Glutamatergic neuron (in vitro differentiated cells): ENCODE data around the gene SV2B. TPM values are rescaled to one million over a fixed set of nuclear protein-coding genes. Genes with fewer than 3 reads are reported as not detected.

Experiments used
- DNase-seq: peaks from one replicate; pipeline ENCODE4 v3.0.0; 2022
- H3K27ac Mint-ChIP-seq: one replicate; pipeline ENCODE4 v1.8.0; 2020; ENCODE audit warnings: mild to moderate bottlenecking, mixed read lengths, inconsistent platforms; ENCODE audit not compliant: unreplicated experiment
- H3K27me3 Mint-ChIP-seq: one replicate; pipeline ENCODE4 v1.8.0; 2020; ENCODE audit warnings: mild to moderate bottlenecking, moderate library complexity, mixed read lengths, inconsistent platforms; ENCODE audit not compliant: unreplicated experiment
- H3K36me3 Mint-ChIP-seq: one replicate; pipeline ENCODE4 v1.8.0; 2020; ENCODE audit warnings: mild to moderate bottlenecking, mixed read lengths, inconsistent platforms; ENCODE audit not compliant: unreplicated experiment
- H3K4me1 Mint-ChIP-seq: one replicate; pipeline ENCODE4 v1.8.0; 2020; ENCODE audit warnings: mild to moderate bottlenecking, low read depth, mixed read lengths, inconsistent platforms; ENCODE audit not compliant: unreplicated experiment
- H3K4me3 Mint-ChIP-seq: one replicate; pipeline ENCODE4 v1.8.0; 2020; ENCODE audit warnings: mild to moderate bottlenecking, mixed read lengths, inconsistent platforms; ENCODE audit not compliant: unreplicated experiment
- H3K9me3 Mint-ChIP-seq: one replicate; pipeline ENCODE4 v1.8.0; 2020; ENCODE audit warnings: mild to moderate bottlenecking, moderate library complexity, mixed read lengths, inconsistent platforms; ENCODE audit not compliant: unreplicated experiment
- total RNA-seq: library from RNA; stranded (reverse); fragmentation: NEBNext Ultra II Directional; extraction: Animal tissue kit (Norgen Biotek cat#: 25700); gene quantifications from one replicate; pipeline ENCODE4 v1.2.1, GENCODE V29; 2021; ENCODE audit not compliant: unreplicated experiment
- TF ChIP-seq, protein P1 (sequence below): fragments of 200-600 bp; sonication (generic); IDR thresholded peaks from one replicate; pipeline ENCODE4 v1.5.0; 2021; ENCODE audit not compliant: partially characterized antibody, unreplicated experiment

The SV2B gene
- total RNA-seq, 1 donor from 2014 or later = 7.1 TPM

DNA sequence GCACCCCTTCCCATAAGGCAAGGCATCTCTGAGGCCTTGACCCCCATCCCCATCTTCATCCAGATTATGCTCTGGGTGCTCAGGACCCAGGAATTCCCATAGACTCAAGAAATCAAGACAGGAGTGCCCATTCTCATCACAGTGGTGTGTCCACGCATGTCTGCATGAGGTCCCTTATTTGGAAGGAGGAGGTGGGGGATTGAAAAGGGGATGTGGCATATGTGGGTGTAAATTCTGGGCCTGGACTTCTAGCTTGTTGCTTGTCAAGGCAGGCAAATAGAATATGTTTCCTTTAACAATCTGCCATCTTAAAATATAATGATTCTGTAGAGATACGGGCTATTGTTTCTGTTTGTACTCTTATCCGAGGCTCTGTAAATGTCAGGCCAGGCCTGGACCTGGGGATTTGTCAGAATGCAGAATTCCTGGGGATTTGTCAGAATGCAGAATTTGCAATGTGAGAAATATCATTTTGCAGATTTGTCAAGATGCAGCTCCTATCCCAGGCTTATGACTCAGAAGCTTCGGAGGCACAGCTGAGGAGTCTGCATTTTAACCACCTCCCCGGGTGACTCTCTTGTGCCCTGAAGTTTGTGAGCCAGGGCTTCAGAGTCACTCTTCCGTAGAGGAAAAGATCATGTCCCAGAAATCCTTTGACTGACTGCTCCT is 157.8 kb downstream of the SV2B start:
- Mint-ChIP-seq H3K36me3 (no peaks in the 10 kb centered on the region), H3K27ac (no peak overlapping the region)

DNA sequence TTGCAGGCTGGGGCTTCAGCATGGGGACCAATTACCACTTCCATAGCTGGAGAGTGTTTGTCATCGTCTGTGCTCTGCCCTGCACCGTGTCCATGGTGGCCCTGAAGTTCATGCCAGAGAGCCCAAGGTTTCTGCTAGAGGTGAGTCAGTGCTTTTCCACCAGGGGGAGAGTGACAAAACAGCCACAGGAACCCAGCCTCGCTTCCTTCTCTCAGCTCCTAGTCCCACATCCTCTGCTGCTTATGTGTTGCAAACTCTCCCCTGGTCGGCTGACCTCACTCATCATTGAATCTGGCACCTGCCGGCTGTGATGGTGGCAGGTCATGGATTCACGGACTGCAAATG is 158.3 kb downstream of the SV2B start:
- no peak for DNase-seq
- H3K27me3 Mint-ChIP-seq = peaks cover 2% of the 10 kb centered on the region
- H3K36me3 Mint-ChIP-seq = no peaks in the 10 kb centered on the region
- H3K27ac Mint-ChIP-seq = no peak overlapping the region
- H3K4me3 Mint-ChIP-seq = no peak overlapping the region
- no peaks in the 10 kb centered on the region for H3K9me3 Mint-ChIP-seq
- TF ChIP-seq, protein P1, sequence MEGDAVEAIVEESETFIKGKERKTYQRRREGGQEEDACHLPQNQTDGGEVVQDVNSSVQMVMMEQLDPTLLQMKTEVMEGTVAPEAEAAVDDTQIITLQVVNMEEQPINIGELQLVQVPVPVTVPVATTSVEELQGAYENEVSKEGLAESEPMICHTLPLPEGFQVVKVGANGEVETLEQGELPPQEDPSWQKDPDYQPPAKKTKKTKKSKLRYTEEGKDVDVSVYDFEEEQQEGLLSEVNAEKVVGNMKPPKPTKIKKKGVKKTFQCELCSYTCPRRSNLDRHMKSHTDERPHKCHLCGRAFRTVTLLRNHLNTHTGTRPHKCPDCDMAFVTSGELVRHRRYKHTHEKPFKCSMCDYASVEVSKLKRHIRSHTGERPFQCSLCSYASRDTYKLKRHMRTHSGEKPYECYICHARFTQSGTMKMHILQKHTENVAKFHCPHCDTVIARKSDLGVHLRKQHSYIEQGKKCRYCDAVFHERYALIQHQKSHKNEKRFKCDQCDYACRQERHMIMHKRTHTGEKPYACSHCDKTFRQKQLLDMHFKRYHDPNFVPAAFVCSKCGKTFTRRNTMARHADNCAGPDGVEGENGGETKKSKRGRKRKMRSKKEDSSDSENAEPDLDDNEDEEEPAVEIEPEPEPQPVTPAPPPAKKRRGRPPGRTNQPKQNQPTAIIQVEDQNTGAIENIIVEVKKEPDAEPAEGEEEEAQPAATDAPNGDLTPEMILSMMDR = no peak
- no peaks in the 10 kb centered on the region for H3K4me1 Mint-ChIP-seq

More for the DNA sequence above, 157.8 kb downstream of the SV2B start:
- DNase-seq = no peak
- Mint-ChIP-seq H3K4me1 (no peaks in the 10 kb centered on the region), H3K4me3 (no peak overlapping the region), H3K9me3 (no peaks in the 10 kb centered on the region), H3K27me3 (peaks cover 2% of the 10 kb centered on the region)
- TF ChIP-seq, protein P1 = no peak

DNA sequence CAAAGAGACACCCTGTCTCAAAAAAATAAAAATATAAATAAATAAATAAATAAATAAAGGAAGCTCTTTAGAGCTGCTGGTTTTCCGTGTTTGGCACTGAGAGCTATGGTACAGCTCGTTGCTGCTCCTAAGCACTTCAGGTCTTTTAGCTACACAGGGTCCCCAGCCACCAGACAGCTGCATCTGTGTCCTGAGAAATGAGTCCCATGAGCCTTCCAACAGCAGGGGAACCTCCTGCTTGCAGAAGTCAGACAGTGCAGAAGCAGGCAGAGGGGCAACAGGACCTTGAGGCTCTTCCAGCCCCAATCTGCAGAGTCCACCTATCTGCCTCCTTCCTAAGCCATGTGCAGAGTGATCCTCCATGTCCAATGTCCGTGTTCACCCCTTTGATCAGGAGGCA is 159.0 kb downstream of the SV2B start:
- DNase-seq = no peak
- Mint-ChIP-seq H3K4me1 (no peaks in the 10 kb centered on the region), H3K9me3 (no peaks in the 10 kb centered on the region), H3K27ac (no peak overlapping the region), H3K27me3 (peaks cover under 1% of the 10 kb centered on the region), H3K4me3 (no peak overlapping the region), H3K36me3 (no peaks in the 10 kb centered on the region)
- TF ChIP-seq, protein P1 = no peak

DNA sequence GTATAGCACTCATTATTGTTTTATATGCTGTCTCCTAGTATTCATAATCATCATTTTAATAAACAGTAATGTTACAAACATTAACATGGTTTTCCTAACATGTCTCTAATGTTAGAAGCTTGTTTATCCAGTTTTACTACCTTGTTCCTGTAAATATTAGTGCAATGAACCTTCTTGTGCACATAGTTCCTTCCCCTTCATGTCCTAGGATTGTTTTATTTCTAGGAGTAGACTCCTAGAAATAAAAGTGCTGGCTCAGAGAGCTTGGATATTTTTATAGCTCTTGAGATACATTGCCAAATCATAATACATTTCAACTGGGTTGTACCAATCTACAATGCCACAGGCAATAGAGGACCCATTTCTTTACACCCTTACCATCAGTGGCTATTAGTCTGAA is 161.3 kb downstream of the SV2B start:
- Mint-ChIP-seq H3K27ac (no peak overlapping the region), H3K4me1 (no peaks in the 10 kb centered on the region), H3K4me3 (no peak overlapping the region), H3K36me3 (no peaks in the 10 kb centered on the region), H3K27me3 (no peaks in the 10 kb centered on the region), H3K9me3 (peaks cover 2% of the 10 kb centered on the region)
- no peak for DNase-seq
- TF ChIP-seq, protein P1 = no peak

DNA sequence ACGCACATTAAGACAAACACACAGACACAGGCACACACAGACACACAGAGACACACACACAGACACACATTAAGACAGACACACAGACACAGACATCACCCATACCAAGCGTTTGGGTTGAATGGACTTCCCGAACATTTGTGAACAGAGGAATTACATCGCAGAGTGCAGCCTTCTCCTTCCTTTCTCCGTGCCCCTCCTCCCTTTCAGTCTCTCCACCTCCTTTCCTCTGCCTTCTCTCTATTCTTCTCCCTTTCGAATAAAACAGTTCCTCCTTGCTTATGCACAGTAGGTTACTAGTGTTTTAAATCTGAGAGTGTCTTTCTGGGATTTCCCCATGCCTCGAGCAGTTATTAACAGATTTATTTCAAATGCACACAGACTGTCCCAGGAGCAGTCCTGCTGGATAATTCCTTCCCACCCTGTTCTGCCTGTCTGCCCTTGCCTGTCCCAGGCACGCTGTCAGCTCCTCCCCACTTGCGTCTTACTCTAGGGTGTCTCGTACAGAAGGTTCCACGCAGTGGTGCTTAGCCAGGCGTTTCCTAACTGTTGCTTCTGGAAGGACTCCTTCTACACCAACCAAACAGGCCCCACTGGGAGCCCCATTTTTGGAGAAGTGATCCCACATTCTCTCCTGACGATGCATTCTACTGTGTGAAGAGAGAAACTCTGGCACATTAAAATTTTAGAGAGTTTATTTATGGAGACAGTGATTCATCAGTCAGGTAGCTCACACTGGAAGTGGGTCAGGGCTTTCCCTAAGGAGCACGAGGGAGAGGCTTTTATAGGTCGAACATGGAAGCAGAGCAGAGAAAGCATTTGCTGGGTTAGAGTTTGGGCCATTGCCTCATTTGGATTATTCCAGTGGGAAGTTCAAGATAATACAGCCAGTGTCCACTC is 163.8 kb downstream of the SV2B start:
- Mint-ChIP-seq H3K27me3 (no peaks in the 10 kb centered on the region), H3K36me3 (peaks cover 4% of the 10 kb centered on the region), H3K4me1 (no peaks in the 10 kb centered on the region), H3K9me3 (peaks cover 2% of the 10 kb centered on the region), H3K27ac (no peak overlapping the region), H3K4me3 (no peak overlapping the region)
- TF ChIP-seq, protein P1 = no peak
- DNase-seq = no peak
